Effector CD8-positive, alpha-beta T cell (primary cell): Measurements from ENCODE around the gene SLC13A2.

Source experiments
- DNase-seq: peaks from one replicate; lab custom pipeline; 2025; lab: John Stamatoyannopoulos, UW

Gene SLC13A2

GRCh38 chr17:28534740-28535375, 61.4 kb downstream of the SLC13A2 start:
- no peak for DNase-seq

GRCh38 chr17:28536532-28537218, 63.2 kb downstream of the SLC13A2 start:
- DNase-seq: no peak

DNA sequence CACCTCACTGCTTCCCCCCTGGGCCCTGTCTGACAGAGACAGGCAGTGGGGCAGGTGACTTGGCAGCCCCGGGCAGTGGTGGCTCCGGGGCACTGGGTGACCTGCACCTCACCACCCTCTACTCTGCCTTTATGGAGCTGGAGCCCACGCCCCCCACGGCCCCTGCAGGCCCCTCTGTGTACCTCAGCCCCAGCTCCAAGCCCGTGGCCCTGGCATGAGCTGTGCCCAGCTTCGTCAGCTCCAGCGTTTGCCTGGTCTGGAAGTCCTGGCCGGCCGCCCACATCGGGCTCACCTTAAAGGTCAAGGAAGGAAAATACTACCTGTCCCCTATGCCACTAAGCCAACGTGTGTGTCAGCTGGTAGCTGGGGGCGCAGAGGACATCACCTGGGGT, 63.8 kb downstream of the SLC13A2 start:
- no peak for DNase-seq

DNA sequence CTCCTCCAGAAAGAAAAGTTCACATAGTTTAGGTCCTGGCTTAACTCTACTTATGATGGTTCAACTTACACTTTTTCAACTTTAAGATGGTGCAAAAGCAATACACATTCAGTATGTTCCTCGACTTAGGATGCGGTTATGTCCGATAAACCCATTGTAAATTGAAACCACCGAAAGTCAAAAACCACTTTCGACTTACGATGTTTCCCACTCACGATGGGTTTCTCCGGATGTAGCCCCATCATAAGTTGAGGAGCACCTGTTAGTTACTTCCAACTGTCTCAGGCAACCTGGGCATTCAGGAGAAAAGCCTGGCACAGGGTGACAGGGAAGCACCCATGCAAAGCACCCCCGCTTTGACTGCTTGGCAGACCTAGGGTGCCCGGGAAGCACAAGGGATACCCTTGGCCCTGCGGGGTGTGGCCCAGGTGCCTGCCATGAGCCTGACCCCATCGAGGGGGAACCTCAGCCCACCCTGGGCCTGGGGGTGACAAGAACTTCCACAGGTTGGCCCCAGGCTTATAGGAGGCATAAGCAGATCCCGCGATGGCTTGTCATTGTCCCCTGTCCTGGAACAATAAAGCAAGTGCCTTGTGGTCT, 65.0 kb downstream of the SLC13A2 start:
- DNase-seq: no peak

DNA sequence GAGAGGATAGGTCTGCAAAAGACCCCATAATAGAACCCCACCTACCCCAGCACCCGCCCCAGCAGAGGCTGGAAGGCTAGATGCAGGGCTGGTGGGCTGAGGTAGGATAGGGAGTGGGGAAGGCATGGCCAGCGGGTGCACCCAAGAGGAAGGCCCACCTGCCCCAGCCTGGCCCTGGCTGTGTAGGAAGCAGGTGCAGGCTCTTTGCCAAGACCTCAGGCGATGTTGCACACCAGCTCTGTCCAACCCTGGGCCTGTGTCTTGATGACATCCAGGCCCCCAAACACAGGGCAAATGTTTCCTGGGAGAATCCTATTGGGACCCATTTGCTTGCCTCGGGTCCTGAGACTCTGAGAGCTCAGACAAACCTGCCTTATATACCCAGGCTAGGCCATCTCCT, 66.8 kb downstream of the SLC13A2 start:
- DNase-seq: no peak

DNA sequence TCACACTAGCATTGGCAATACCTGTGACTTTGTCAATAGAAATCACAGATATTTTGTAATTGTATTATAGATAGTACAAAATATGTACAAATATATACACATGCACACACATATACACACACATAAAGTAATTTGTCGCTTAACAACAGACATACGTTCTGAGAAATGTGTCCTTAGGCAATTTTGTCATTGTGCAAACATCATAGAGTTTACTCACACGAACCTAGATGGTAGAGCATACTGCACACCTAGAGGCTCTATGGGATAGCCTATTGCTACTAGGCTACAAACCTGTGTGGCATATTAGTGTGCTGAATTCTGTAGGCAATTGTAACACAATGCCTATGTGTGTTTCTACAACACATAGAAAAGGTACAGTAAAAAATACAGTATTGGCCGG, 68.0 kb downstream of the SLC13A2 start:
- DNase-seq: no peak

DNA sequence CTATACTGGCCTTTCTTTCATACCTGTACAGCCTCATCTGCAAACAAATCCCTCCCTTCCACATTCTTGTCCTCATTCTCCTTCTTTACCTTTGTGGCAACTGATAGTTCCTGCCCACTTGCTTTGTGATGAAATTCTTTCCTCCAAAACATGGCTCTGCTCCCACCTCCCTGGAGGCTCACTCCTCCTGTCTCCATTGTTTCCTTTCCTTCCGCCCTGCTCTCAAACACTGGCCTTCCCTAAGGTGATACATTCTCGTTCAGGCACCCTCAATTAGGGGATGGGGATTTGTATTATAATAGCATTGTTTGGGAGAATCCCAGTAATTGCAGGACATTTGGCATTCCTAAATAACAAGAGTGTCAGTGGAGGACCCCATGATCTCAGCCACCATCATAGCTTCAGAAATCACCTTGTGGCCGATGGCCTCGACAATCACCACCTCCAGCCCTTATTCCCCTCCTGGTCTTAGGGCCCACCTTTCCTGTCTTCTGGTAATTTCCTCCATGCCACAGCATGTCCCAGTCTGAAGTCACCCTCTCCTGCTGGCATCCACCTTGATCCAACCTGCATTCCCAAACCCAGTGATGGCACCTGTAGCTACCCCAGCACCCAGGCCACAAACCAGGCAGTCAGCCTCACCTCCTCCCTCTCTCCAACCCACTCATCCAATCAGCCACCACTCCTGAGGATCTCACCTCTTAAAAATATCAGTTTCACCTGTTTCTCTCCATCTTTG, 71.1 kb downstream of the SLC13A2 start:
- no peak for DNase-seq

DNA sequence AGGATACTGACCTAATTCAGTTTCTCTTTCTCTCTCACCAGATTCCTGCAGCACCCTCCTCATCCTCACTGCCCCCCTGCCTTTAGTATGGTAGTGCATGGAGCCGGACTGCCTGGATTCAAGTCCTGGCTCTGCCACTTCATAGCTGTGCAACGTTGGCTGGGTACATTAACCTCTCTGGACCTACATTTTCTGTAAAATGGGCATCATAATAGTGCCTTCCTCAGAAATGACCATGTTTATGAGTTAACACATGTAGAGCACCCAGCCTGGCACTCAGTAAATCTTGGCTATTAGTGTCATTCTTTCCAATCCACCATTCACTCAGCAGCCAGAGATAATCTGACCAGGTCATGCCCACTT, 71.7 kb downstream of the SLC13A2 start:
- no peak for DNase-seq

DNA sequence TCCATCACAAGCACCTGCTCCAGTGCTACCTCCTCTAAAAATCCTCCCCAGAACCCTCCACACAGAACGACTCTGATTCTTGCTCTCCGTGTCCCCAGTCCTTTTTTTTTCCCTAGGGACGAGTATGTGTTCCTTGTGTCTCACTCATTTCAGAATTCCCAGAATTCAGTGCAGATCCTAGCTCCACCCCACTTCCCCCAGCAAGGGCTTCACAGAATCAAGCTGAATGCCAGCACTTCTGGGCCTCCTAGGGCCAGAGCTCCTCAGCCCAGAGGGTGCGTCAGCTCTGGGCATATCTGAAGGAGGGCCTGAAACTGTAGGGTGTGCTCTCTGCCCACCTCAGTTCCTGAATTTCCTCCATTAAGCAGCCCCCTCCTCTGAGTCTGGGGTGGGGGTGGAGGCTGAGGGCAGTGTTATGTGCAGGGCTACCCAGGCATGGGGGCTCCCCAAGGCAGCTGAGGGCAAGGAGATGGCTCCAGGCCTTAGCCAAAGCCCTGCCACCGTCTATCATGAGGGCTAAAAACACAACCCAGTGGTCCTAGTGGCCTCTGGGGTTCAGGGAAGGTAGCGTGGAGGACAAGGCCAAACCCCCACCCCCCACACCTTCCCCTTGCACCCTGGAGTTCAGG, 72.5 kb downstream of the SLC13A2 start:
- DNase-seq: no peak

DNA sequence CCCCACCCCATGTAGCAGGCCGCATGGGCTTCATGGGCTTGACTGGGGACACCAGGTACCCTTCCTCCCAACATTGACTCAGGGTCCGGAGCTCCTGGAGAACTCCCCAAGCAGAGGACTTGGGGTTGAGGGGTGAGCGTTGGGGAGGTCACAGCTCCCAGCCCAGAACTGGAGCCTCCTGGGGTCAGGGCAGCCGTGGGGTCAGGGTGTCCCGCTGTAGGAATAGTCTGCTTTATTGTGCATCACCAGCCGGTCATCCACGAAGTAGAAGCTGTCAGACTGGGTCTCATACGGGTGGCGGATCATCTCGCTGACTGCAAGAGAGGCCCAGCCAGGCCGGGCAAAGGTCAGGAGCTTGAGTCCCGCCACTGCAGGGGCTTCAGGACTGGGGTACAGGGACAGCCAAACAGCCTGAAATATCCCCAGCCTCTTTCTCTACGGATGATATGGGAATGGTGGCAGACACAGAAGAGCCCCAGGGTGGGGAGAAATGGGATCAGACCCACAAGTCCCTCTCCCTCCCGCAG, 73.7 kb downstream of the SLC13A2 start:
- no peak for DNase-seq
